Measurements from ENCODE around the gene HDHD5.

HDHD5 gene

DNA sequence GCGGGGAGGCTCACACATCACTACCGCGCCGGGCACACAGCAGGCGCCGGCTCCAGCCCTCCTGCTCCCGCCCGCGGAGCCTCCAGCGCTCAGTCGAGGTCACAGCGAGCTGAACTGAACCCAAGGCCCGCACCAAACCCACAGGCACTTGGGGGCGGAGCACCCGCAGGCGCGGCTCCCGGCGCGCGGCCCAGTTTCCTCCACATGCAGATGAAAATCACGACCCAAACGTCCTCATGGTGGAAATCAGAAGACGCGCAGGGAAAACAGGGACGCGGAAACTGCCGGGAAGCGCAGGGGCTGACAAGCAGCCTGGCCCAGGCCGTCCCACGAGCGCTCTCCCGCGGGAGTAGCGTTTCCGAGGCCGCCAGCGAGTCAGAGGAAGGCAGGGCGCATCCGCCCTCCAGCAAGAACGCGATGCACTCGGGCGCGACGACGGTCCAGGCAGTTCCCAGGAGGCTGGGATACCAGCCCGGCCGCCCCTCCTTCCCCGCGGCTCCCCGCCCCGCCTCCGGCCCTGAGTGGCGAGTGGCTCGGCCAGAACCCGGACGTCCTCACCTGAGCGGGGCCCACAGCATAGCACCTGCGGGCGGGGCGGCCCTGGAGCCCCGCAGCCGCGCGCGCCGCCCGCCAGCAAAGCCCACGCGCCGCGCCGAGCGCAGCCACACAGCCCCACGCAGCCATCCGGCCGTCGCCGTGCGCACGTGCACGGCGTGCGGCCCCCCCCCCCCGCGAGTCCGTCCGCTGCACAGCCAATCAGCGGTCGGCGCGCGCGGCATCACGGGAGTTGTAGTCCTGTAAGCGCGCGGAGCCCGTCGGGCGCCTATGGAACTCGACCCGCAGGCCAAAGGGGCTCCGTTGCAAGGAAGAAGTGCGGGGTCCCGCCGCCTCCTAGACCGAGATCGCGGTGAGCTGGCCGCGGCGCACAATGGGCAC lies at the start of gene HDHD5:
TSS of gene HDHD5 (minus strand) at position 710 of the 936 bp plus-strand sequence. CDS start at position 684, 26 bp downstream.
- peak; percentile 91 for DNase-seq (ENCODE audit: low read depth)
- H3K4me3 ChIP-seq (ENCODE audit: low read depth, low read length), result peak within 1 kb of the TSS; percentile 81
- peak; percentile 56 for TF ChIP-seq MYC (IDR thresholded peaks at IDR 0.05; ENCODE audit: low read depth, low read length)
- TF ChIP-seq, protein P1, sequence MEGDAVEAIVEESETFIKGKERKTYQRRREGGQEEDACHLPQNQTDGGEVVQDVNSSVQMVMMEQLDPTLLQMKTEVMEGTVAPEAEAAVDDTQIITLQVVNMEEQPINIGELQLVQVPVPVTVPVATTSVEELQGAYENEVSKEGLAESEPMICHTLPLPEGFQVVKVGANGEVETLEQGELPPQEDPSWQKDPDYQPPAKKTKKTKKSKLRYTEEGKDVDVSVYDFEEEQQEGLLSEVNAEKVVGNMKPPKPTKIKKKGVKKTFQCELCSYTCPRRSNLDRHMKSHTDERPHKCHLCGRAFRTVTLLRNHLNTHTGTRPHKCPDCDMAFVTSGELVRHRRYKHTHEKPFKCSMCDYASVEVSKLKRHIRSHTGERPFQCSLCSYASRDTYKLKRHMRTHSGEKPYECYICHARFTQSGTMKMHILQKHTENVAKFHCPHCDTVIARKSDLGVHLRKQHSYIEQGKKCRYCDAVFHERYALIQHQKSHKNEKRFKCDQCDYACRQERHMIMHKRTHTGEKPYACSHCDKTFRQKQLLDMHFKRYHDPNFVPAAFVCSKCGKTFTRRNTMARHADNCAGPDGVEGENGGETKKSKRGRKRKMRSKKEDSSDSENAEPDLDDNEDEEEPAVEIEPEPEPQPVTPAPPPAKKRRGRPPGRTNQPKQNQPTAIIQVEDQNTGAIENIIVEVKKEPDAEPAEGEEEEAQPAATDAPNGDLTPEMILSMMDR (IDR thresholded peaks at IDR 0.05; ENCODE audit: low read depth, low read length), result no peak
- TF ChIP-seq, protein P2, sequence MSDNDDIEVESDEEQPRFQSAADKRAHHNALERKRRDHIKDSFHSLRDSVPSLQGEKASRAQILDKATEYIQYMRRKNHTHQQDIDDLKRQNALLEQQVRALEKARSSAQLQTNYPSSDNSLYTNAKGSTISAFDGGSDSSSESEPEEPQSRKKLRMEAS (IDR thresholded peaks at IDR 0.05; ENCODE audit: low read depth, low read length), result peak; percentile 88

DNA sequence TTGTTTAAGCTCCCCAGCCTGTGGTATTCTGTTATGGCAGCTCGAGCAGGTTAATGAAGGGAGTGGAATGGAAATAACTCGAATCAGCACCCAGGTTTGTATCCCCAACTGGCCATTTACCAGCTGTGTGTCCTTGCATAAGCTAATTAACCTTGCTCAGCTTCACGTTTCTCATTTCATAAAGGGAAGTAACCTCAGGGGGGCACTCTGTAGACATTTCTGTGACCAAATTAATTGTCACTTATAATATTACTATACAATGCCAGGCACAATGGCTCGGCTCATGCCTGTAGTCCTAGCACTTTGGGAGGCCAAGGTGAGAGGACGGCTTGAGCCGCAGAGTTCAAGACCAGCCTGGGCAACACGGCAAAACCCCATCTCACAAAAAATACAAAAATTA lies 46.4 kb upstream of the HDHD5 start:
- TF ChIP-seq MYC (IDR thresholded peaks at IDR 0.05; ENCODE audit: low read depth, low read length) (no peak), POLR2A (IDR thresholded peaks at IDR 0.05; ENCODE audit: extremely low read depth, insufficient read length) (no peak)
- TF ChIP-seq, protein P1 (IDR thresholded peaks at IDR 0.05; ENCODE audit: low read depth, low read length), result peak; percentile 16
- H3K4me3 ChIP-seq (ENCODE audit: low read depth, low read length), result no peak overlapping the region
- peak; percentile 59 for DNase-seq (ENCODE audit: low read depth)

DNA sequence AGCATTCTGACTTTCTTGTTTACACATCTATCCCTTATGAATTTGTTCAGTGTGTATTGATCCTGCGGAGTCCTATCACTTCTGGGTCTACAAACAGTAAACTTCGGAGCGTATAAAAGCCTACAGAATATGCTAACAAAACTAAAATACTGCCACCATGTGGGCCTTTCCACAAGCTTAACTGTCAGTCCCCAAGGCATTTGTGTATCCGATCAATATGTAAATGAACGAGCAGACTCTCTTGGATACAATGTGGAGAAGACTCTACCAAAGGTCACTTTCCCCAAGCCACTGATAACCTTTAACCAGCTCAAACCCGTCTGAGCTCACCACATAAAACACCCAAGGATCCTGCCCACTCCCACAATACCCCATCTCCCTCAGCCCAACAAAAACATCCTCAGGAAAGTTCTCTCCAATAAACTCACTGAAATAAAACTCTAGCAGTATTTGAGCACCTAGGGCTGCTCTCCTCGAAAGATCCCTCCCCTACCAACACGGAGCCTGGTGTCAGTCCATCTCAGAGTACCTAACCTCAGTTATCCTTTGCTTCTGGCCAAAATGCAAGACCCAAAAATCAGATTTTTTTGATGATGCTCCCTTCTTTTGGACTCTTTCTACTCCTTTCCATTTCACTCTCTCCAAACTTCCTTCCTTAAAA lies 42.3 kb upstream of the HDHD5 start:
- no peak overlapping the region for H3K4me3 ChIP-seq (ENCODE audit: low read depth, low read length)
- TF ChIP-seq, protein P2 (IDR thresholded peaks at IDR 0.05; ENCODE audit: low read depth, low read length), result no peak
- TF ChIP-seq POLR2A (IDR thresholded peaks at IDR 0.05; ENCODE audit: extremely low read depth, insufficient read length) (no peak), MYC (IDR thresholded peaks at IDR 0.05; ENCODE audit: low read depth, low read length) (no peak)
- TF ChIP-seq, protein P1 (IDR thresholded peaks at IDR 0.05; ENCODE audit: low read depth, low read length), result no peak
- peak; percentile 32 for DNase-seq (ENCODE audit: low read depth)

- no peak for DNase-seq (ENCODE audit: low read depth)
- H3K4me3 ChIP-seq (ENCODE audit: low read depth, low read length), result no peak overlapping the region
- TF ChIP-seq MYC (IDR thresholded peaks at IDR 0.05; ENCODE audit: low read depth, low read length) (no peak), POLR2A (IDR thresholded peaks at IDR 0.05; ENCODE audit: extremely low read depth, insufficient read length) (no peak)
- TF ChIP-seq, protein P1 (IDR thresholded peaks at IDR 0.05; ENCODE audit: low read depth, low read length), result no peak
- TF ChIP-seq, protein P2 (IDR thresholded peaks at IDR 0.05; ENCODE audit: low read depth, low read length), result no peak
Observed at GRCh38 chr22:17199003-17199731, 40.1 kb upstream of the HDHD5 start.

GRCh38 chr22:17198170-17199002 lies 39.3 kb upstream of the HDHD5 start:
- DNase-seq (ENCODE audit: low read depth), result no peak
- TF ChIP-seq, protein P1 (IDR thresholded peaks at IDR 0.05; ENCODE audit: low read depth, low read length), result no peak
- TF ChIP-seq, protein P2 (IDR thresholded peaks at IDR 0.05; ENCODE audit: low read depth, low read length), result no peak
- no peak for TF ChIP-seq POLR2A (IDR thresholded peaks at IDR 0.05; ENCODE audit: extremely low read depth, insufficient read length)
- no peak overlapping the region for H3K4me3 ChIP-seq (ENCODE audit: low read depth, low read length)
